GM12872 (cell line): ENCODE measurements around the gene AMBP.

ENCODE experiments used
- TF ChIP-seq, protein P1 (sequence below): IDR thresholded peaks from 3 replicates; pipeline ENCODE4 v1.5.1; 2011; ENCODE audit warnings: low read depth, mild to moderate bottlenecking, low read length, moderate library complexity; ENCODE audit not compliant: insufficient read depth

AMBP gene

DNA sequence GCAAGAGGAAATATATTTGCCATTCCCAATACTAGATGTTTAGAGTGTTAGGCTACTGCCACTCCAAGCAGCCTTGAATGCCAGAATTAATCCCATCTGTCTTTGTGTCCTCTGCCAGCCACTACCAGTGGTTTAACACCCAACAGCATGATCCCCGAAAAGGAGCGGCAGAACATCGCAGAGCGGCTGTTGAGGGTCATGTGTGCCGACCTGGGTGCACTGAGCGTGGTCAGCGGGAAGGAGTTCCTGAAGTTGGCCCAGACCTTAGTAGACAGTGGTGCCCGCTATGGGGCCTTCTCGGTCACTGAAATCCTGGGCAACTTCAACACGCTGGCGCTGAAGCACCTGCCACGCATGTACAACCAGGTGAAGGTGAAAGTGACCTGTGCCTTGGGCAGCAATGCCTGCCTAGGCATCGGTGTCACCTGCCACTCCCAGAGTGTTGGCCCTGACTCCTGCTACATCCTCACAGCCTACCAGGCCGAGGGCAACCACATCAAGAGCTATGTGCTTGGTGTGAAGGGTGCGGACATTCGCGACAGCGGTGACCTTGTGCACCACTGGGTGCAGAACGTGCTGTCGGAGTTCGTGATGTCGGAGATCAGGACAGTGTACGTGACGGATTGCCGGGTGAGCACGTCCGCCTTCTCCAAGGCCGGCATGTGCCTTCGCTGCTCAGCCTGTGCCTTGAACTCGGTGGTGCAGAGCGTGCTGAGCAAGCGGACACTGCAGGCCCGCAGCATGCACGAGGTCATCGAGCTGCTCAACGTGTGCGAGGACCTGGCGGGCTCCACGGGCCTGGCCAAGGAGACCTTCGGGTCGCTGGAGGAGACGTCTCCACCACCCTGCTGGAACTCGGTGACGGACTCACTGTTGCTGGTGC lies 29.3 kb downstream of the AMBP start:
- TF ChIP-seq, protein P1, sequence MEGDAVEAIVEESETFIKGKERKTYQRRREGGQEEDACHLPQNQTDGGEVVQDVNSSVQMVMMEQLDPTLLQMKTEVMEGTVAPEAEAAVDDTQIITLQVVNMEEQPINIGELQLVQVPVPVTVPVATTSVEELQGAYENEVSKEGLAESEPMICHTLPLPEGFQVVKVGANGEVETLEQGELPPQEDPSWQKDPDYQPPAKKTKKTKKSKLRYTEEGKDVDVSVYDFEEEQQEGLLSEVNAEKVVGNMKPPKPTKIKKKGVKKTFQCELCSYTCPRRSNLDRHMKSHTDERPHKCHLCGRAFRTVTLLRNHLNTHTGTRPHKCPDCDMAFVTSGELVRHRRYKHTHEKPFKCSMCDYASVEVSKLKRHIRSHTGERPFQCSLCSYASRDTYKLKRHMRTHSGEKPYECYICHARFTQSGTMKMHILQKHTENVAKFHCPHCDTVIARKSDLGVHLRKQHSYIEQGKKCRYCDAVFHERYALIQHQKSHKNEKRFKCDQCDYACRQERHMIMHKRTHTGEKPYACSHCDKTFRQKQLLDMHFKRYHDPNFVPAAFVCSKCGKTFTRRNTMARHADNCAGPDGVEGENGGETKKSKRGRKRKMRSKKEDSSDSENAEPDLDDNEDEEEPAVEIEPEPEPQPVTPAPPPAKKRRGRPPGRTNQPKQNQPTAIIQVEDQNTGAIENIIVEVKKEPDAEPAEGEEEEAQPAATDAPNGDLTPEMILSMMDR = no peak

- TF ChIP-seq, protein P1 = peak; percentile 41; the same call in 2 of the 3 replicates
Measured at GRCh38 chr9:114047717-114048116, 30.4 kb downstream of the AMBP start.

DNA sequence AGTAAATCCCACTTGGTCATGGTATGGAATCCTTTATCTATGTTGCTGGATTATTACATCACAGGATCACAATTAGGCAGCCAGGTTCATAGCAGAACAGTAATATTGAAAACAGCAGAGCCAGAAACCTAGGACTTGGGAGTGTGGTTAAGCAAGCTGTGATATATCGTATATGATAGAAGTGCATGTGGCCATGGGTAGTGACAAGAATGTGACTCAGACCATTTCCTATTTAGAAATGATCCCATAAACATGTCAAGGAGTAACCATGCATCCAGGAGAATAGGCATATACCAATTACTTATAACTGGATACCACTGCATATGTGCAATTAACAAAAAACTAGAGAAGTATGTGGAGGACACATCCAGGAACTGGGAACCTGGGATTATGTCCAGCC lies 31.2 kb downstream of the AMBP start:
- TF ChIP-seq, protein P1 = no peak

- TF ChIP-seq, protein P1 = no peak
Measured at GRCh38 chr9:114046237-114046755, 31.8 kb downstream of the AMBP start.

GRCh38 chr9:114039484-114039883 lies 38.6 kb downstream of the AMBP start:
- TF ChIP-seq, protein P1 = no peak

DNA sequence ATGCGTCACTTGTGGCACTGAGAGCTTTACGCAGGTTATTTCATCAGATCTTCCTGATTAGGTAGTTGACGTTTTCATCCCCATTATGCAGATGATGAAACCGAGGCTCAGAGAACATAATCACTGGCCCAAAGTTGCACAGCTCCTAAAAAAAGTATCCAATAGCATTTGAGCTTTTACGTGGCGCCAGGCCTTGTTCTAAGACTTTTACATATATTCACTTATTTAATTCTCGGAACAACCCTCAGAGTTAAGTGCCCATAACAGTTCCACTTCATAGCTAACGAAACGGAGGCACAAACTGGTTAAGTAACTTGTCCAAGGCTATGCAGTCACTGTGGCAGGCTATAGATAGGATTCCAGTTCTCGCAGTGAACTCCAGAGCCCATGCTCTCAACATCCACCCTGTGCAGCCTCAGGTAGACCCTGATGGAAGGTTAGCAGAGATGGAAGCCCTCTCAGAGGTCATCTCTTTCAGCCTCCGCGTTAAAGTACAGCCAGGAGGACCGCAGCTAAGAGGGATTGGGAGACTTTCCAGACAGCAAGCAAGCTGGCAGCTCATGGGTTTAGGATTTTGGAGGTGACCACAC lies 39.3 kb downstream of the AMBP start:
- TF ChIP-seq, protein P1 = no peak

- TF ChIP-seq, protein P1 = no peak
Measured at GRCh38 chr9:114037961-114038723, 40.0 kb downstream of the AMBP start.
